GM12873 (cell line): ENCODE measurements around the gene LRRFIP1.

Experiments
- CTCF ChIP-seq: IDR thresholded peaks from 2 replicates; pipeline ENCODE4 v1.5.1; 2012; ENCODE audit warnings: low read depth, mild to moderate bottlenecking, moderate library complexity, low read length, control low read depth; ENCODE audit not compliant: insufficient read depth; ENCODE audit errors: missing control alignments

The LRRFIP1 gene

GRCh38 chr2:237617587-237617982 is 9.8 kb upstream of the LRRFIP1 start:
- TF ChIP-seq CTCF: no peak

DNA sequence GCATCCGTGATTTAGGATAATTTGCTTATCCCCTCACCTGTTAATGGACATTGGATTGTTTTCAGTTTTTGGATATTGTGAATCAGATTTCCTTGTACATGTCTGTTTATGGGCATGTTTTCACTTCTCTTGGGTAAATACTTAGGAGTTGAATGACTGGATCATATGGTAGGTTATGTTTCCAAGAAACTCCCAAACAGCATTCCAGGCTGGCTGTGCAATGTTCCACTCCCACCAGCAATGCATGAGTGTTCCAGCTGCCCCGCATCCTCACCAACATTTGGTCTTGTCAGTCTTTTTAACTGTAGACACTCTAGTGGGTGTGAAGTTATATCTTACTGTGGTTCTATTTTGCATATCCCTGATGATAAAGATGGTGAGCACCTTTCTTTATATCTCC is 8.9 kb upstream of the LRRFIP1 start:
- TF ChIP-seq CTCF: no peak

GRCh38 chr2:237623428-237624403 is 3.7 kb upstream of the LRRFIP1 start:
- no peak for TF ChIP-seq CTCF

GRCh38 chr2:237624565-237624964 is 2.8 kb upstream of the LRRFIP1 start:
- TF ChIP-seq CTCF: peak; percentile 45

DNA sequence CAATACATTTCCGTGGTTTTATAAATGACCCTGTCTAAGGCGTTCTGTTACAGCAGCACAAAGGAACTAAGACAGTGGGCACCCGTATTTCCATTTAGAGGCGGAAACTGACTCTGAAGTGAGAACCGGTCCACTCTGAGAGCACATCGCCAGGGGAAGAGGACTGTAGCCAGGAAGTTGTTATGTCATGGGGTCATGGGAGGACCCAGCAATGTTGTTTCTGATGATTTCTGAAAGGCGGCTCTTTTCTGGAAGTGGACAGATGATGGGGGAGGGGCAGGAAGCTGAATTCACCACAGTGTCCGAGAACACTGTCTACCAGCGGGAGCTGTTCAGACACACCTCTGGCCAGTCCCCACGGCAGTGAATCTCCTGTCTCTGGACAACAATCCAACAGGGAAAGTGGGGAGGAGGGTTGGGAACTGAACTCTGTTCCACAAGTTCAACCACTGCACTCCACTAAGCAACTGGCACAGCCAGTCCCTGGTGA is 2.1 kb upstream of the LRRFIP1 start:
- no peak for TF ChIP-seq CTCF

DNA sequence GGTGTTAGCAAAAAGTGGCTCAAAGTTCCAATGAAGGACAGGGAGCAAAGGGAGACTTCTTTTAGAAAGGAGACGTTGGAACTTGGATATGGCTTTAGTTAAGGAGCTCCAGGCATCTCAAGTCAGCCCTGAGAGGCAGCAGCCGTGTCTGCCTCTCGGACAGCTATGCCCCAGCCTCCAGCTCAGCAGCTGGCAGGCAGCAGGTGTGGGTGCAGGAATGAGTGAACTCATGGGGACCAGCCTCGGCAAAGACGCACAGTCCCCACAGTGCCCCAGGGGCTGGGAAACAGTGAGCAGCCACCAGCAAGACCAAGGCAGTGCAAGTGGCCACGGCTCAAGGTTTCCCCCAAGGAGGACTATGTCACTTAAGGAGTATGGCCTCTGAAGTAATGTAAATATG is 1.6 kb upstream of the LRRFIP1 start:
- no peak for TF ChIP-seq CTCF

- no peak for TF ChIP-seq CTCF
Measured at GRCh38 chr2:237626813-237627440, 460 bp upstream of the LRRFIP1 start.
